ENCODE measurements around the gene AXIN1.
"Not testable (repeated sequence)": the region's sequence is repeated elsewhere in the genome, so short reads cannot be mapped to it uniquely, and the experiment has no call there.

AXIN1 gene

GRCh38 chr16:369275-369865, 16.8 kb upstream of the AXIN1 start:
- Histone ChIP-seq H3K27ac (peak overlapping the region in 1 of 11 experiments; percentile 22; a peak in 3 of 22 replicates), H3K4me2 (peak overlapping the region; percentile 84 to 98 (median 94)), H3K36me3 (peaks cover 52 to 71% (median 62%) of the 10 kb centered on the region in 11 experiments), H3K9me3 (replicated peaks in 1 of 11) (no peaks in the 10 kb centered on the region), H3K9ac (peak overlapping the region; percentile 40 to 79 (median 69); a peak in 21 of 22 replicates), H3K4me3 (peak overlapping the region; percentile 43 to 66 (median 55)), H3K27me3 (no peaks in the 10 kb centered on the region), H3K4me1 (peaks cover 32 to 77% (median 68%) of the 10 kb centered on the region in 10 experiments), H4K20me1 (peaks cover 0 to 77% (median 42%) of the 10 kb centered on the region in 11 experiments; a peak in 20 of 22 replicates)
- no peak for TF ChIP-seq Cebpa-rat (IDR thresholded peaks at IDR 0.05)

- H3K36me3 ChIP-seq, result peaks cover 44 to 63% (median 54%) of the 10 kb centered on the region in 11 experiments
- H3K9ac ChIP-seq, result peak overlapping the region; percentile 6 to 79 (median 68); a peak in 10 of 22 replicates
- peaks cover 32 to 83% (median 72%) of the 10 kb centered on the region in 10 experiments for H3K4me1 ChIP-seq
- H3K27ac ChIP-seq, result no peak overlapping the region
- peaks cover 0 to 74% (median 42%) of the 10 kb centered on the region in 11 experiments; a peak in 20 of 22 replicates for H4K20me1 ChIP-seq
- no peaks in the 10 kb centered on the region for H3K9me3 ChIP-seq (replicated peaks in 1 of 11)
- H3K4me2 ChIP-seq, result peak overlapping the region in 9 of 11 experiments; percentile 84 to 98 (median 95); a peak in 16 of 22 replicates
- no peak overlapping the region for H3K4me3 ChIP-seq
- H3K27me3 ChIP-seq, result no peaks in the 10 kb centered on the region
- no peak for TF ChIP-seq Cebpa-rat (IDR thresholded peaks at IDR 0.05)
Measured at GRCh38 chr16:368388-369158, 16.1 kb upstream of the AXIN1 start.

- H3K4me1 ChIP-seq, result peaks cover 40 to 85% (median 75%) of the 10 kb centered on the region in 10 experiments
- H3K4me2 ChIP-seq, result peak overlapping the region in 6 of 11 experiments; percentile 22 to 91 (median 79); a peak in 7 of 22 replicates
- peaks cover 33 to 51% (median 42%) of the 10 kb centered on the region in 11 experiments for H3K36me3 ChIP-seq
- H3K27ac ChIP-seq, result no peak overlapping the region
- no peaks in the 10 kb centered on the region for H3K9me3 ChIP-seq (replicated peaks in 1 of 11)
- peak overlapping the region in 4 of 11 experiments; percentile 9 to 69 (median 32); a peak in 4 of 22 replicates for H3K9ac ChIP-seq
- no peak for TF ChIP-seq Cebpa-rat (IDR thresholded peaks at IDR 0.05)
- peaks cover 0 to 71% (median 46%) of the 10 kb centered on the region in 11 experiments; a peak in 19 of 22 replicates for H4K20me1 ChIP-seq
- no peaks in the 10 kb centered on the region; a peak in 1 of 22 replicates for H3K27me3 ChIP-seq
- H3K4me3 ChIP-seq, result no peak overlapping the region
Measured at GRCh38 chr16:367333-367903, 14.9 kb upstream of the AXIN1 start.

- H3K4me3 ChIP-seq, result peak overlapping the region in 1 of 10 experiments; percentile 38; a peak in 2 of 20 replicates
- H3K36me3 ChIP-seq, result peaks cover 29 to 42% (median 34%) of the 10 kb centered on the region in 11 experiments
- H3K9me3 ChIP-seq (replicated peaks in 1 of 11), result no peaks in the 10 kb centered on the region
- peak overlapping the region in 8 of 11 experiments; percentile 10 to 69 (median 49); a peak in 13 of 22 replicates for H3K9ac ChIP-seq
- TF ChIP-seq Cebpa-rat (IDR thresholded peaks at IDR 0.05), result no peak
- H4K20me1 ChIP-seq, result peaks cover 0 to 68% (median 36%) of the 10 kb centered on the region in 11 experiments; a peak in 18 of 22 replicates
- peak overlapping the region in 4 of 11 experiments; percentile 45 to 61 (median 50); a peak in 7 of 22 replicates for H3K27ac ChIP-seq
- peaks cover 33 to 85% (median 71%) of the 10 kb centered on the region in 10 experiments for H3K4me1 ChIP-seq
- no peaks in the 10 kb centered on the region; a peak in 1 of 22 replicates for H3K27me3 ChIP-seq
- peak overlapping the region in 9 of 11 experiments; percentile 26 to 91 (median 73); a peak in 17 of 22 replicates for H3K4me2 ChIP-seq
Measured at GRCh38 chr16:366476-366875, 14.0 kb upstream of the AXIN1 start.

GRCh38 chr16:364595-365491, 12.3 kb upstream of the AXIN1 start:
- H3K9me3 ChIP-seq (replicated peaks in 1 of 11), result no peaks in the 10 kb centered on the region
- H3K4me1 ChIP-seq, result peaks cover 22 to 73% (median 60%) of the 10 kb centered on the region in 10 experiments
- peaks cover 0 to 59% (median 29%) of the 10 kb centered on the region in 11 experiments; a peak in 16 of 22 replicates for H4K20me1 ChIP-seq
- peak overlapping the region in 7 of 11 experiments; percentile 9 to 91 (median 85); a peak in 8 of 22 replicates for H3K4me2 ChIP-seq
- TF ChIP-seq Cebpa-rat (IDR thresholded peaks at IDR 0.05), result no peak
- no peak overlapping the region for H3K9ac ChIP-seq
- peaks cover 29 to 39% (median 34%) of the 10 kb centered on the region in 11 experiments for H3K36me3 ChIP-seq
- H3K27me3 ChIP-seq, result no peaks in the 10 kb centered on the region; a peak in 1 of 22 replicates
- no peak overlapping the region for H3K27ac ChIP-seq
- H3K4me3 ChIP-seq, result no peak overlapping the region

GRCh38 chr16:363766-364490, 11.4 kb upstream of the AXIN1 start:
- H3K9me3 ChIP-seq (replicated peaks in 1 of 11), result no peaks in the 10 kb centered on the region
- peaks cover 24 to 33% (median 29%) of the 10 kb centered on the region in 11 experiments for H3K36me3 ChIP-seq
- H3K27me3 ChIP-seq, result no peaks in the 10 kb centered on the region; a peak in 1 of 22 replicates
- no peak for TF ChIP-seq Cebpa-rat (IDR thresholded peaks at IDR 0.05)
- peak overlapping the region in 10 of 11 experiments; percentile 37 to 91 (median 69); a peak in 15 of 22 replicates for H3K4me2 ChIP-seq
- H3K9ac ChIP-seq, result 0 out of 22 replicates have a peak overlapping the region, but pooled peaks of 2 of the 11 experiments have one; percentile 15 to 23
- H3K4me3 ChIP-seq, result no peak overlapping the region
- peaks cover 13 to 64% (median 50%) of the 10 kb centered on the region in 10 experiments; a peak in 19 of 20 replicates for H3K4me1 ChIP-seq
- peaks cover 0 to 50% (median 21%) of the 10 kb centered on the region in 11 experiments; a peak in 16 of 22 replicates for H4K20me1 ChIP-seq
- no peak overlapping the region for H3K27ac ChIP-seq

- no peaks in the 10 kb centered on the region; a peak in 1 of 22 replicates for H3K27me3 ChIP-seq
- peak overlapping the region in 2 of 11 experiments; percentile 15 to 23; a peak in 1 of 22 replicates for H3K9ac ChIP-seq
- H3K36me3 ChIP-seq, result peaks cover 17 to 26% (median 22%) of the 10 kb centered on the region in 11 experiments
- H3K4me3 ChIP-seq, result no peak overlapping the region
- H3K4me2 ChIP-seq, result peak overlapping the region; percentile 37 to 88 (median 65)
- no peak for TF ChIP-seq Cebpa-rat (IDR thresholded peaks at IDR 0.05)
- no peaks in the 10 kb centered on the region for H3K9me3 ChIP-seq (replicated peaks in 1 of 11)
- no peak overlapping the region for H3K27ac ChIP-seq
- peaks cover 0 to 45% (median 21%) of the 10 kb centered on the region in 11 experiments; a peak in 14 of 22 replicates for H4K20me1 ChIP-seq
- H3K4me1 ChIP-seq, result peaks cover 13 to 62% (median 48%) of the 10 kb centered on the region in 10 experiments; a peak in 19 of 20 replicates
Measured at GRCh38 chr16:363110-363765, 10.7 kb upstream of the AXIN1 start.

- Histone ChIP-seq H3K36me3 (peaks cover 12 to 21% (median 17%) of the 10 kb centered on the region in 11 experiments), H3K4me1 (peaks cover 13 to 60% (median 46%) of the 10 kb centered on the region in 10 experiments; a peak in 19 of 20 replicates), H3K4me2 (peak overlapping the region; percentile 37 to 88 (median 65)), H3K9ac (peak overlapping the region in 2 of 11 experiments; percentile 23 to 26; a peak in 1 of 22 replicates), H4K20me1 (peaks cover 0 to 39% (median 16%) of the 10 kb centered on the region in 11 experiments; a peak in 11 of 22 replicates)
- H3K9me3 ChIP-seq (replicated peaks in 1 of 11); H3K27me3 ChIP-seq; H3K4me3 ChIP-seq; H3K27ac ChIP-seq: not testable (repeated sequence)
Measured at GRCh38 chr16:362702-362999, 10.1 kb upstream of the AXIN1 start.
